Peyer's patch (tissue), 4 donors: ENCODE measurements around the gene NTN4. TPM values are rescaled to one million over a fixed set of nuclear protein-coding genes. Genes with fewer than 3 reads are reported as not detected.

Source experiments
- DNase-seq, 3 donors: peaks; one replicate each; pipeline ENCODE4 v3.0.0-alpha.2; 2017 to 2019
- H3K27ac ChIP-seq, 4 donors: fragments of 200-600 bp; sonication (generic); one replicate each; pipeline ENCODE4 v1.5.1; 2016 to 2019
- H3K27me3 ChIP-seq, 2 donors: fragments of 200-600 bp; sonication (generic); one replicate each; pipeline ENCODE4 v1.5.1; 2019
- H3K36me3 ChIP-seq, 3 donors: fragments of 200-600 bp; sonication (generic); one replicate each; pipeline ENCODE4 v1.5.1; 2016 to 2019
- H3K4me1 ChIP-seq, 4 donors: fragments of 200-600 bp; sonication (generic); one replicate each; pipeline ENCODE4 v1.5.1; 2016 to 2019
- H3K4me3 ChIP-seq, 4 donors: fragments of 200-600 bp; sonication (generic); 1 replicate in 3 of 4; 2 replicates in 1 of 4; pipeline ENCODE4 v1.5.1; 2016 to 2019; ENCODE audit warnings: mild to moderate bottlenecking in 1 of 4
- H3K9me3 ChIP-seq, 4 donors: fragments of 200-600 bp; sonication (generic); one replicate each; pipeline ENCODE4 v1.5.1; 2016 to 2019; ENCODE audit warnings: mild to moderate bottlenecking in 1 of 4
- POLR2A ChIP-seq, 2 donors: fragments of 450-650 bp; IDR thresholded peaks; one replicate each; pipeline ENCODE4 v1.5.1; 2017; ENCODE audit warnings: antibody characterized with exemption in 2 of 2, mild to moderate bottlenecking in 2 of 2, moderate library complexity in 2 of 2
- total RNA-seq, 4 donors: library from RNA; depleted of rRNA; stranded (reverse); fragments of >200 nt; gene quantifications; one replicate each; pipeline ENCODE4 v1.1.0, GENCODE V29; 2016
- TF ChIP-seq, protein P1 (sequence below), 6 experiments: fragments of 450-650 bp in 4 of 6; fragments of 200-600 bp in 2 of 6; sonication (generic) in 1 of 6; IDR thresholded peaks; one replicate each; pipeline ENCODE4 v1.5.1; 2017 to 2019; ENCODE audit warnings: antibody characterized with exemption in 6 of 6, mild to moderate bottlenecking in 3 of 6, moderate library complexity in 1 of 6

NTN4 gene
- total RNA-seq, 4 donors from 2014 or later = 12.3 to 20.6 (median 16.6) TPM

DNA sequence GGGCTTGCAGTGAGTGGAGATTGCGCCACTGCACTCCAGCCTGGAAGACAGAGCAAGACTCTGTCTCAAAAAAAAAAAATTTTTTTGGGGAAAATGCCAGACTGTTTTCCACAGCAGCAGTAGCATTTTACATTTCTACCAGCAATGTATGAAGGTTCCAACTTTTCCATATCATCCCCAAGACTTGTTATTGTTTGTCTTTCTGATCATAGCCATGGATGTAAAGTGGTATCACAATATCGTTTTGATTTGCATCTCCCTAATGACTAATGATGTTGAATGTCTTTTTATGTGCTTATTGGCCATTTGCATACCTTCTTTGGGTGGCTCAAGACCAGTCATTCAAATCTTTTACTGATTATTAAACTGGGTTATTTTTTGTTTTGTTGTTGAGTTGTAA lies 63.7 kb downstream of the NTN4 start:
- Histone ChIP-seq H3K36me3 (no peaks in the 10 kb centered on the region), H3K9me3 (no peaks in the 10 kb centered on the region), H3K27ac (no peak overlapping the region), H3K4me1 (no peaks in the 10 kb centered on the region), H3K27me3 (no peaks in the 10 kb centered on the region), H3K4me3 (no peak overlapping the region)
- DNase-seq = no peak
- TF ChIP-seq, protein P1, sequence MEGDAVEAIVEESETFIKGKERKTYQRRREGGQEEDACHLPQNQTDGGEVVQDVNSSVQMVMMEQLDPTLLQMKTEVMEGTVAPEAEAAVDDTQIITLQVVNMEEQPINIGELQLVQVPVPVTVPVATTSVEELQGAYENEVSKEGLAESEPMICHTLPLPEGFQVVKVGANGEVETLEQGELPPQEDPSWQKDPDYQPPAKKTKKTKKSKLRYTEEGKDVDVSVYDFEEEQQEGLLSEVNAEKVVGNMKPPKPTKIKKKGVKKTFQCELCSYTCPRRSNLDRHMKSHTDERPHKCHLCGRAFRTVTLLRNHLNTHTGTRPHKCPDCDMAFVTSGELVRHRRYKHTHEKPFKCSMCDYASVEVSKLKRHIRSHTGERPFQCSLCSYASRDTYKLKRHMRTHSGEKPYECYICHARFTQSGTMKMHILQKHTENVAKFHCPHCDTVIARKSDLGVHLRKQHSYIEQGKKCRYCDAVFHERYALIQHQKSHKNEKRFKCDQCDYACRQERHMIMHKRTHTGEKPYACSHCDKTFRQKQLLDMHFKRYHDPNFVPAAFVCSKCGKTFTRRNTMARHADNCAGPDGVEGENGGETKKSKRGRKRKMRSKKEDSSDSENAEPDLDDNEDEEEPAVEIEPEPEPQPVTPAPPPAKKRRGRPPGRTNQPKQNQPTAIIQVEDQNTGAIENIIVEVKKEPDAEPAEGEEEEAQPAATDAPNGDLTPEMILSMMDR (IDR thresholded peaks at IDR 0.05) = no peak
- no peak for TF ChIP-seq POLR2A (IDR thresholded peaks at IDR 0.05)

DNA sequence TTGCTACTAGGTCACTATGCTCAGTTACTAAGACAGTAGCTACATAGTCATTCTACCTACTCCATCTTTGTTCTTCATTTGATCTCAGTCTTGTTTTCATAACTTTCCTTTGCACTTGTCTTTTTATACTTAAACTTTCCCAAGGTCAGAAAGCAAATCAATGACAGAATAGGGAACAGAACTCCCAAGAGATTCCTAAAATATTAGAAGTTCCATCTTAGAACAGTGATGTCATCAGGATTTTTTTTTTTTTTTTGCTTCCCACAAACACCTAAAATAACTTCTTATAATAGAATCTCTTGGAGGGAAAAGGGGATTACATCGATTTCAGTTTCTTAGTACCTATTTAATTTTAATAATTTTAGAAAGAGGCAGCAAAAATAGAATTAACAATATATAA lies 65.8 kb downstream of the NTN4 start:
- no peak for DNase-seq
- Histone ChIP-seq H3K9me3 (no peaks in the 10 kb centered on the region), H3K4me1 (no peaks in the 10 kb centered on the region), H3K27ac (no peak overlapping the region), H3K36me3 (no peaks in the 10 kb centered on the region), H3K27me3 (no peaks in the 10 kb centered on the region), H3K4me3 (no peak overlapping the region)
- no peak for TF ChIP-seq POLR2A (IDR thresholded peaks at IDR 0.05)
- TF ChIP-seq, protein P1 (IDR thresholded peaks at IDR 0.05) = no peak

DNA sequence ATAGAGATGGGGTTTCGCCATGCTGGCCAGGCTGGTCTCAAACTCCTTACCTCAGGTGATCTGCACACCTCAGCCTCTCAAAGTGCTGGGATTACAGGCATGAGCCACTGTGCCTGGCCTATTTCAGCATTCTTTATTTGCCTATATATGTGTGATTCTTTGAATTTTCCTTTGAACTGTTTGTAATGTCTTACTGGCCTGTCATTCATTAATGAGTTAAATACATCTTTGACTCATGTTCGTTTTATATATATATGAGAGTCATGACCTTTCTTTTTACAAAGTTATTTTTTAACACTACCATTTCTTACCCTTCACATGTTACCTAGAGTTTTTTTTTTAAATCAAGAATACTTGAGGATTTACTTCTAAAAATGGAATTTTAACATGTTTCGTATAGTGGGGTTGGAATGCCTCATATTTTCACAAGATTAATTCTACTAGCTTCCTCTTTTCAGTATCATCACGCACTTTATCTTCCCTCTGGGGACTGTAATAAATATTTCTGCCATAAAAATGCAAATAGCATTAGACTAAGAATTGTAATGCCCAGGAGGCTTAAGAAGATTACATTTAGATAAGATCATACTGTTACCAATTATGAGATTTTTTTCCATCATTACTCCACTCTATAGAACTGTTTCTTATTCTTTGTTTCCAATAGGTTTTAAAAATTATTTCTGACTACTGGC lies 66.7 kb downstream of the NTN4 start:
- Histone ChIP-seq H3K9me3 (no peaks in the 10 kb centered on the region), H3K36me3 (no peaks in the 10 kb centered on the region), H3K4me3 (no peak overlapping the region), H3K27ac (no peak overlapping the region), H3K4me1 (no peaks in the 10 kb centered on the region), H3K27me3 (no peaks in the 10 kb centered on the region)
- DNase-seq = no peak
- TF ChIP-seq, protein P1 (IDR thresholded peaks at IDR 0.05) = no peak
- TF ChIP-seq POLR2A (IDR thresholded peaks at IDR 0.05) = no peak

DNA sequence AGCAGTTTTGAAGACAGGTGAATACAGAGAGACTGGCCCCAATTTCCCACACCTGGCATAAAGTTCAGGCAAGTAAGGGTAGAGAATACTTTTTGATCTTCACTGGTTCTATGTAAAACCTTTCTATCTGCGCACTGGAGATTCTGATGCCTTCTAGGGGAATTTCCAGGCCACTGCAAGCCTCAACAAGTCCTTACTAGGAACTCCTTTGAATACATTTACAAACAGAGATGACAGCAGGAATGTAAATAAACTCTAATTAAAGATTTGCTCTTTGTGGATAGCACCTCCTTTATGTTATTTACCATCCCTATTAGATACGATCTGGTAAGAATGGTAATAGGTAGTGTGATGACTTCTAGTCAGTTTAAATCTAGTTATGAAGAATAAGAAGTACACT lies 69.2 kb downstream of the NTN4 start:
- no peak overlapping the region for H3K4me3 ChIP-seq
- no peak overlapping the region for H3K27ac ChIP-seq
- DNase-seq = no peak
- H3K27me3 ChIP-seq = no peaks in the 10 kb centered on the region
- H3K4me1 ChIP-seq = no peaks in the 10 kb centered on the region
- H3K9me3 ChIP-seq = no peaks in the 10 kb centered on the region
- no peak for TF ChIP-seq POLR2A (IDR thresholded peaks at IDR 0.05)
- TF ChIP-seq, protein P1 (IDR thresholded peaks at IDR 0.05) = no peak
- H3K36me3 ChIP-seq = no peaks in the 10 kb centered on the region

DNA sequence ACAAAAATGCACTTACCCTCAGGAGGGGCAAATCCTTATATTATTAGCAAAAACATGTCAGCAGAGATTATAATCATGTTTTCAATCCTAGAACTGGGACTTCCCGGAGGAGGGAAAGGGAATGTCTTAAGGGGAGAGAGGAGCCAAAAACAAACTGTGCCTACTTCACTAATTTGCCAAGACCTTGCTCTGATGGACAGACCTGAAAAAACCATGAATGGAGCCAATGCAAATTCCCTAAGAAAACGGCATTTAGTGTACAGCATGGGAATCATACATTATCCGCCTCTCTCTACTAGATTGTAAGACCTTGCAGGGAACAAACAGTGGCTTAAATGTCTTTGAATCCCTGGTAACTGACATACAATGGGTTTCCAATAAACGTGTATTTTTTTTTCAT lies 70.4 kb downstream of the NTN4 start:
- Histone ChIP-seq H3K27me3 (no peaks in the 10 kb centered on the region), H3K27ac (no peak overlapping the region), H3K4me1 (no peaks in the 10 kb centered on the region), H3K36me3 (no peaks in the 10 kb centered on the region), H3K9me3 (no peaks in the 10 kb centered on the region), H3K4me3 (no peak overlapping the region)
- DNase-seq = no peak
- TF ChIP-seq POLR2A (IDR thresholded peaks at IDR 0.05) = no peak
- TF ChIP-seq, protein P1 (IDR thresholded peaks at IDR 0.05) = no peak

DNA sequence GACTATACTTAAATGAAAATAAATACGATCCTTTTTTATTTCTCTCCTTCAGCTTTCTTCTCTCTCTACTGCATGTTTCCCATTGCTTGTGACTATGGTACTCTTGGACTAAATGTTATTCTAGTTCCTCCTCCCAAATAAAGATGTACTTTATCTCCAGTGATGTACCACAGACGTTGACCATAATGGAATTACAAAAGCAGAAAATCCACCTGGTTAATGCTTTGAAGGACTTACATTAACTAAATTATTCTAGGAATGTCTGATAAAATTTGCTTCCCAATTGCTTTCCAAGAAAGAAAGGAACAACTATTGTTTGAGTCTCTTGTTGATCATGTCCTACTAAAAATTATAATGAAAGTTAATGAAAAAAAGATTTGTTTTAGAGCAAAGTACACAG lies 71.8 kb downstream of the NTN4 start:
- H3K27me3 ChIP-seq = no peaks in the 10 kb centered on the region
- no peak overlapping the region for H3K4me3 ChIP-seq
- no peaks in the 10 kb centered on the region for H3K4me1 ChIP-seq
- no peaks in the 10 kb centered on the region for H3K9me3 ChIP-seq
- TF ChIP-seq POLR2A (IDR thresholded peaks at IDR 0.05) = no peak
- TF ChIP-seq, protein P1 (IDR thresholded peaks at IDR 0.05) = no peak
- no peaks in the 10 kb centered on the region for H3K36me3 ChIP-seq
- DNase-seq = no peak
- no peak overlapping the region for H3K27ac ChIP-seq
